WTC11 (cell line): ENCODE data around the gene PDIA6. TPM values are rescaled to one million over a fixed set of nuclear protein-coding genes. Genes with fewer than 3 reads are reported as not detected.

Experiments used
- ATAC-seq: fragments of 200-7000 bp; cut with Tn5 transposase; 2 replicates; pipeline ENCODE4 v1.10.0; 2021; ENCODE audit warnings: mild to moderate bottlenecking, moderate library complexity
- CTCF ChIA-PET: fragments of 300-600 bp; sonication (Branson Sonifier 250); formaldehyde crosslinking; loops from one replicate; lab custom pipeline; 2021; ENCODE audit warnings: antibody characterized with exemption; lab: Charles Lee
- POLR2A ChIA-PET: fragments of 350-600 bp; sonication (Branson Sonifier 250); formaldehyde crosslinking; loops from one replicate; lab custom pipeline; 2021; ENCODE audit warnings: antibody characterized with exemption; lab: Charles Lee
- DNase-seq: peaks from one replicate; pipeline ENCODE4 v3.0.0; 2021; ENCODE audit warnings: low spot score
- H3K27ac Mint-ChIP-seq: 2 replicates; pipeline ENCODE4 v1.8.0; 2021; ENCODE audit warnings: mixed read lengths
- H3K27me3 Mint-ChIP-seq: 2 replicates; pipeline ENCODE4 v1.8.0; 2021; ENCODE audit warnings: low read depth, mild to moderate bottlenecking, moderate library complexity, mixed read lengths
- H3K36me3 Mint-ChIP-seq: 2 replicates; pipeline ENCODE4 v1.8.0; 2021; ENCODE audit warnings: mixed read lengths
- H3K4me1 Mint-ChIP-seq: 2 replicates; pipeline ENCODE4 v1.8.0; 2022; ENCODE audit warnings: mixed read lengths
- H3K4me3 Mint-ChIP-seq: 2 replicates; pipeline ENCODE4 v1.8.0; 2021; ENCODE audit warnings: mild to moderate bottlenecking, moderate library complexity, mixed read lengths
- H3K9me3 Mint-ChIP-seq: 2 replicates; pipeline ENCODE4 v1.8.0; 2021; ENCODE audit warnings: mixed read lengths
- ATF6 ChIP-seq: sonication (generic); formaldehyde crosslinking; IDR thresholded peaks from 2 replicates; pipeline ENCODE4 v1.8.1; 2023; ENCODE audit warnings: mild to moderate bottlenecking, missing genetic modification reagents
- E2F4 ChIP-seq: sonication (generic); formaldehyde crosslinking; IDR thresholded peaks from 2 replicates; pipeline ENCODE4 v1.8.1; 2022; ENCODE audit warnings: low read depth, mild to moderate bottlenecking, moderate library complexity, missing genetic modification reagents, borderline replicate concordance
- ELF4 ChIP-seq: sonication (generic); formaldehyde crosslinking; IDR thresholded peaks from 2 replicates; pipeline ENCODE4 v1.8.1; 2022; ENCODE audit warnings: low read depth, mild to moderate bottlenecking, moderate library complexity, missing genetic modification reagents
- FOXK1 ChIP-seq: sonication (generic); formaldehyde crosslinking; IDR thresholded peaks from 2 replicates; pipeline ENCODE4 v1.8.0; 2022; ENCODE audit warnings: mild to moderate bottlenecking, moderate library complexity, missing genetic modification reagents
- GABPB1 ChIP-seq: sonication (generic); formaldehyde crosslinking; IDR thresholded peaks from 2 replicates; pipeline ENCODE4 v1.8.1; 2023; ENCODE audit warnings: mild to moderate bottlenecking, missing genetic modification reagents
- GRHL2 ChIP-seq: fragments of 250-450 bp; sonication (Bioruptor Pico); IDR thresholded peaks from 2 replicates; pipeline ENCODE4 v1.8.0; 2022; ENCODE audit warnings: mild to moderate bottlenecking, moderate library complexity; ENCODE audit not compliant: insufficient replicate concordance, severe bottlenecking
- HMGA2 ChIP-seq: fragments of 250-450 bp; sonication (Bioruptor Pico); IDR thresholded peaks from 2 replicates; pipeline ENCODE4 v1.4.0; 2021; ENCODE audit warnings: mild to moderate bottlenecking, moderate library complexity
- JUN ChIP-seq: sonication (generic); formaldehyde crosslinking; IDR thresholded peaks from 2 replicates; pipeline ENCODE4 v1.8.0; 2023; ENCODE audit warnings: mild to moderate bottlenecking, missing genetic modification reagents
- MAX ChIP-seq: sonication (generic); formaldehyde crosslinking; IDR thresholded peaks from 2 replicates; pipeline ENCODE4 v1.8.0; 2022; ENCODE audit warnings: mild to moderate bottlenecking, missing genetic modification reagents
- MLX ChIP-seq: sonication (generic); formaldehyde crosslinking; IDR thresholded peaks from 2 replicates; pipeline ENCODE4 v1.8.1; 2023; ENCODE audit warnings: mild to moderate bottlenecking, missing genetic modification reagents, moderate library complexity
- TEAD1 ChIP-seq: sonication (generic); formaldehyde crosslinking; IDR thresholded peaks from 2 replicates; pipeline ENCODE4 v1.8.0; 2022; ENCODE audit warnings: mild to moderate bottlenecking, missing genetic modification reagents
- TP53 ChIP-seq: sonication (generic); formaldehyde crosslinking; IDR thresholded peaks from 2 replicates; pipeline ENCODE4 v1.8.1; 2023; ENCODE audit warnings: mild to moderate bottlenecking, missing genetic modification reagents
- ZNF121 ChIP-seq: sonication (generic); formaldehyde crosslinking; IDR thresholded peaks from 2 replicates; pipeline ENCODE4 v1.8.0; 2023; ENCODE audit warnings: missing genetic modification reagents
- ZNF263 ChIP-seq: sonication (generic); formaldehyde crosslinking; IDR thresholded peaks from 2 replicates; pipeline ENCODE4 v1.8.1; 2022; ENCODE audit warnings: low read depth, mild to moderate bottlenecking, moderate library complexity, missing genetic modification reagents
- ZNF396 ChIP-seq: fragments of 250-450 bp; sonication (Bioruptor Pico); IDR thresholded peaks from 2 replicates; pipeline ENCODE4 v1.8.0; 2021; ENCODE audit warnings: mild to moderate bottlenecking, moderate library complexity, borderline replicate concordance
- ZNF512 ChIP-seq: sonication (generic); formaldehyde crosslinking; IDR thresholded peaks from 2 replicates; pipeline ENCODE4 v1.8.1; 2022; ENCODE audit warnings: missing genetic modification reagents, borderline replicate concordance
- total RNA-seq: library from RNA; stranded (reverse); gene quantifications from 3 replicates; pipeline ENCODE4 v1.2.3, GENCODE V29; 2021

The PDIA6 gene
- total RNA-seq, 1 experiment from 2014 or later: 331 TPM

- no peak for TF ChIP-seq E2F4
These were observed 46.7 kb downstream of the PDIA6 start (continued) for GRCh38 chr2:10765914-10766313.

GRCh38 chr2:10765461-10765860, 47.1 kb downstream of the PDIA6 start:
- CTCF ChIA-PET: no interaction called here
- no peak overlapping the region for H3K27ac Mint-ChIP-seq
- POLR2A ChIA-PET: no interaction called here
- H3K36me3 Mint-ChIP-seq: no peaks in the 10 kb centered on the region
- H3K9me3 Mint-ChIP-seq: no peaks in the 10 kb centered on the region
- no peak for TF ChIP-seq ZNF263 (CRISPR knock-in tag)
- TF ChIP-seq GRHL2 (CRISPR knock-in tag): no peak
- no peak for TF ChIP-seq ATF6 (CRISPR knock-in tag)
- no peak for TF ChIP-seq ZNF396
- no peak for TF ChIP-seq TEAD1 (CRISPR knock-in tag)
- TF ChIP-seq HMGA2 (CRISPR knock-in tag): no peak
- H3K27me3 Mint-ChIP-seq: no peaks in the 10 kb centered on the region; the same call in 1 of the 2 replicates
- DNase-seq: no peak
- no peaks in the 10 kb centered on the region for H3K4me1 Mint-ChIP-seq
- ATAC-seq: no peak
- no peak overlapping the region for H3K4me3 Mint-ChIP-seq

- Mint-ChIP-seq H3K4me1 (no peaks in the 10 kb centered on the region), H3K27me3 (no peaks in the 10 kb centered on the region; the same call in 1 of the 2 replicates), H3K9me3 (no peaks in the 10 kb centered on the region), H3K4me3 (no peak overlapping the region), H3K36me3 (no peaks in the 10 kb centered on the region), H3K27ac (no peak overlapping the region)
- CTCF ChIA-PET: no interaction called here
- DNase-seq (no peak), ATAC-seq (no peak)
- POLR2A ChIA-PET: no interaction called here
- no peak for TF ChIP-seq ELF4 (CRISPR knock-in tag)
- no peak for TF ChIP-seq FOXK1
- TF ChIP-seq ZNF512 (CRISPR knock-in tag): no peak
- TF ChIP-seq MLX (CRISPR knock-in tag): no peak
- no peak for TF ChIP-seq TP53
- no peak for TF ChIP-seq ATF6 (CRISPR knock-in tag)
- no peak for TF ChIP-seq MAX (CRISPR knock-in tag)
- no peak for TF ChIP-seq GABPB1 (CRISPR knock-in tag)
- TF ChIP-seq JUN (CRISPR knock-in tag): no peak
- no peak for TF ChIP-seq ZNF121 (CRISPR knock-in tag)
These were observed 47.7 kb downstream of the PDIA6 start for GRCh38 chr2:10764896-10765295.
